ENCODE results near the gene MBNL1.

MBNL1 gene

DNA sequence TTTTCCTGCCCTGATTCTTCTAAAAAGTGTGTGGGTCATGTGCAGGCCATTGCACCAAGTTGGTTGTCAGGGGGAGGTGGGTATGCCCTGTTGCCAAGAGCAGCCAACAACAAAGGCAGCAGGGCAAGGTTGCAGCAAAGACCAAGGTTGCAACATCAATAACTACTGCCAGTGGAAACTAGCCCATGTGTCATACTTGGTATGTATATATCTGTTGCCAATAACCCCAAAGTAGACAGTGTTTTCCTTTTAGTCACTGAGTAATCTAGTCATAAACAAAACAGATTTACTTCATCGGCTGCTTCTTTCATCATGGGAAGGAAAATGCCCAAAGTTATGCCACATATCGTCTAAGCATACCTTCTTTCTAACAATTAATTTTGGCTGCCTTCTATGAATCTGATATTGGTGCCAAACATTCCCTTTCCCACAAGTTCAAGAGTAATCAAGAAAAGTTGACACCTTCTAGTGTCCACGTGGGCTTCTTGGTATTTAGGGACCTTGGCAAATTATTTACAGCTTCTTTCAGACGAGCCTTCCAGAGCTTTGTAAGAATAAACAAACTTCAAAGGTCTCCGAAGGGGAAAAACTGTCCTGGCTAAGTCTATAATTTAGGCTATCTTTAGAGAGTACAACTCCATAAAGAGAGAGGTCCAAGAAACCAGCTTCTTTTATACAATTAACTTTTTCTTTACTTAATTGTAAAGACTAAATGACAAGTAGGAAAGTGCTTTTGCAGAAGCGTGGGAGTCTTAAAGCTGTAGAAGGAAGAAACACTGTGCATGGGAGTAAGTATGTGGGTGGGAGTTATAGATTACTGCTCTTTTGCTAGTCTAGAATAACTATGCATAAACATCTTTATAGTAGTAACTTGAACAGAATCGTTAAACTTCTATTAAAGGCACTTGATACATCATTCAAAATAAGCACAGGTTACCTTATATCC, 10.0 kb upstream of the MBNL1 start:
- DNase-seq (ENCODE audit: low read depth): no peak
- no peak overlapping the region for H3K4me3 ChIP-seq (ENCODE audit: low read depth, low read length)
- TF ChIP-seq, protein P1, sequence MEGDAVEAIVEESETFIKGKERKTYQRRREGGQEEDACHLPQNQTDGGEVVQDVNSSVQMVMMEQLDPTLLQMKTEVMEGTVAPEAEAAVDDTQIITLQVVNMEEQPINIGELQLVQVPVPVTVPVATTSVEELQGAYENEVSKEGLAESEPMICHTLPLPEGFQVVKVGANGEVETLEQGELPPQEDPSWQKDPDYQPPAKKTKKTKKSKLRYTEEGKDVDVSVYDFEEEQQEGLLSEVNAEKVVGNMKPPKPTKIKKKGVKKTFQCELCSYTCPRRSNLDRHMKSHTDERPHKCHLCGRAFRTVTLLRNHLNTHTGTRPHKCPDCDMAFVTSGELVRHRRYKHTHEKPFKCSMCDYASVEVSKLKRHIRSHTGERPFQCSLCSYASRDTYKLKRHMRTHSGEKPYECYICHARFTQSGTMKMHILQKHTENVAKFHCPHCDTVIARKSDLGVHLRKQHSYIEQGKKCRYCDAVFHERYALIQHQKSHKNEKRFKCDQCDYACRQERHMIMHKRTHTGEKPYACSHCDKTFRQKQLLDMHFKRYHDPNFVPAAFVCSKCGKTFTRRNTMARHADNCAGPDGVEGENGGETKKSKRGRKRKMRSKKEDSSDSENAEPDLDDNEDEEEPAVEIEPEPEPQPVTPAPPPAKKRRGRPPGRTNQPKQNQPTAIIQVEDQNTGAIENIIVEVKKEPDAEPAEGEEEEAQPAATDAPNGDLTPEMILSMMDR (IDR thresholded peaks at IDR 0.05; ENCODE audit: low read depth, low read length, missing control alignments): no peak

DNA sequence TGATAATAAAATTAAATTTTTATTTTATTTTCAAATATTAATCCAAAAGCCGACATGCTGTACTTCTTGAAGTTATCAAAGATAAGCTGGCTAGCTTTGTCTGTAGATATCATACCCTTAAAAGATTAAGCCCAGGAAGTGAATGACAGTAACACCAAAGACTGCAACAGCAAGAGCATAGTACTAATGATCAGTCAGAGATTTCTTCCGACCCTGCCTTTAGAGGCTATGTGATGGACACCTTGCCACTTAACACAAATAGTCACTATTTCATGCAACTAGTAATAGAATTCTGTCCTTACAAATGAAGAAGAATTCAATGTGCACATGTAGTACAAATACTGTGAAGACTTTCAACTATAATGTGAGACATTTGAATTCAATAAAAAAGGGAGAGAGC, 9.3 kb upstream of the MBNL1 start:
- DNase-seq (ENCODE audit: low read depth): no peak
- H3K4me3 ChIP-seq (ENCODE audit: low read depth, low read length): no peak overlapping the region
- TF ChIP-seq, protein P1 (IDR thresholded peaks at IDR 0.05; ENCODE audit: low read depth, low read length, missing control alignments): no peak

GRCh38 chr3:152260026-152260425, 8.7 kb upstream of the MBNL1 start:
- H3K4me3 ChIP-seq (ENCODE audit: low read depth, low read length): no peak overlapping the region
- DNase-seq (ENCODE audit: low read depth): no peak
- TF ChIP-seq, protein P1 (IDR thresholded peaks at IDR 0.05; ENCODE audit: low read depth, low read length, missing control alignments): no peak

GRCh38 chr3:152260529-152260928, 8.2 kb upstream of the MBNL1 start:
- H3K4me3 ChIP-seq (ENCODE audit: low read depth, low read length): no peak overlapping the region
- TF ChIP-seq, protein P1 (IDR thresholded peaks at IDR 0.05; ENCODE audit: low read depth, low read length, missing control alignments): no peak
- DNase-seq (ENCODE audit: low read depth): no peak

DNA sequence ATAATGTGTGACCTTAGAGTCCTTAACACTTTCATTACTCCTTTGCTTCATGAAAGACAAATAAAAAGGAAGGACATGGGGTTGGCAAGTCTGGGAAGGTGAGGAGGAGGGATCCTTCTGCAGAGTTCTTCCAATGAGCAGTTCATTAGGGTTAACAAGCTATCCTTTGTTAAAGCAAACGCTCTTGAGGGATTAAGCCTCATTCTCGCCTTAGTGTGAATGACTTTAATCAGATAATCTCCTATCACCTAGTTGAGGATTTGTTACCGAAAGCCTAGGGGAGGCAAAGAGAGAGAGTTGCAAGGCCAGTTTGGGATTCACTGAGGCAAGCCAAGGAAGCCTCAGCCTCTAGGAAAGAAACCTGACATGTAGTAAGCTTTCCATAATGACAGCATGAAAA, 7.4 kb upstream of the MBNL1 start:
- DNase-seq (ENCODE audit: low read depth): no peak
- no peak overlapping the region for H3K4me3 ChIP-seq (ENCODE audit: low read depth, low read length)
- TF ChIP-seq, protein P1 (IDR thresholded peaks at IDR 0.05; ENCODE audit: low read depth, low read length, missing control alignments): no peak

- DNase-seq (ENCODE audit: low read depth): no peak
- H3K4me3 ChIP-seq (ENCODE audit: low read depth, low read length): no peak overlapping the region
- TF ChIP-seq, protein P1 (IDR thresholded peaks at IDR 0.05; ENCODE audit: low read depth, low read length, missing control alignments): no peak
Measured at GRCh38 chr3:152263711-152264110, 5.0 kb upstream of the MBNL1 start.

DNA sequence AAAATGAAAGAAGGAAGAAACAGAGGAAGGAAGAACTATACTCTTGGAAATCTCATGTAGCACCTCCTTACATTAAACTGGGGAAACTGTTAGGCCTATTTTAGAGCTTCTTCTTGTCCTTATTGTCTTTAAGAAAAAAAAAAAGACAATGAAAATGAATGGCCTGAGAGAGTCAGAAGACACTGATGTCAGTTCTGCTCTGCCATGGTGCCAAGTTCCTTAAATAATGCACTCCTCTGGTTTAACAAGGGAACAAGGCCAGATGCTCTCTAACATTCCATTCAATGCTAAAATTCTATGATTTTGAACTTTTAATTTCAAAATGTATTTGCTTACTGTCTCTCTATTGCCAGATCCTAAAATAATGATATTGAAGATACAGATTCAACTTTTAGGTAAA, 4.4 kb upstream of the MBNL1 start:
- TF ChIP-seq, protein P1 (IDR thresholded peaks at IDR 0.05; ENCODE audit: low read depth, low read length, missing control alignments): no peak
- no peak for DNase-seq (ENCODE audit: low read depth)
- H3K4me3 ChIP-seq (ENCODE audit: low read depth, low read length): no peak overlapping the region

Measured in GM12864 (cell line).